Measurements from ENCODE around the gene PBX2.

Gene PBX2

GRCh38 chr6:32168350-32168749 lies 21.7 kb downstream of the PBX2 start:
- ChIA-PET POLR2A (interaction anchor here (0.6 kb wide), 1 partner anchor 338 kb away, joined by 3 read pairs; no protein-coding TSS in a partner anchor), CTCF (interaction anchor here (0.5 to 1.0 kb wide), 2 partner anchors 51 to 1494 kb away, joined by 3 read pairs; no protein-coding TSS in a partner anchor)
- TF ChIP-seq CTCF (IDR thresholded peaks at IDR 0.05; ENCODE audit: insufficient read depth, low read length, missing control alignments), result no peak
- no peak for DNase-seq (ENCODE audit: low read depth, low spot score)
- H3K4me3 ChIP-seq (ENCODE audit: low read depth, low read length), result no peak overlapping the region

GRCh38 chr6:32167761-32168262 lies 22.2 kb downstream of the PBX2 start:
- DNase-seq (ENCODE audit: low read depth, low spot score), result no peak
- POLR2A ChIA-PET, result interaction anchor here (0.6 kb wide), 1 partner anchor 337 kb away, joined by 3 read pairs; no protein-coding TSS in a partner anchor
- no peak for TF ChIP-seq CTCF (IDR thresholded peaks at IDR 0.05; ENCODE audit: insufficient read depth, low read length, missing control alignments)
- H3K4me3 ChIP-seq (ENCODE audit: low read depth, low read length), result no peak overlapping the region
- CTCF ChIA-PET, result interaction anchor here (1.1 kb wide), 1 partner anchor 51 kb away, joined by 3 read pairs; no protein-coding TSS in a partner anchor

GRCh38 chr6:32167154-32167760 lies 22.7 kb downstream of the PBX2 start:
- ChIA-PET CTCF (interaction anchor here (1.1 kb wide), 1 partner anchor 51 kb away, joined by 3 read pairs; no protein-coding TSS in a partner anchor), POLR2A (no interaction called here)
- H3K4me3 ChIP-seq (ENCODE audit: low read depth, low read length), result no peak overlapping the region
- TF ChIP-seq CTCF (IDR thresholded peaks at IDR 0.05; ENCODE audit: insufficient read depth, low read length, missing control alignments), result no peak
- DNase-seq (ENCODE audit: low read depth, low spot score), result no peak

- CTCF ChIA-PET, result interaction anchor here (1.1 kb wide), 1 partner anchor 50 kb away, joined by 3 read pairs; no protein-coding TSS in a partner anchor
- POLR2A ChIA-PET, result no interaction called here
- no peak for DNase-seq (ENCODE audit: low read depth, low spot score)
- H3K4me3 ChIP-seq (ENCODE audit: low read depth, low read length), result no peak overlapping the region
- no peak for TF ChIP-seq CTCF (IDR thresholded peaks at IDR 0.05; ENCODE audit: insufficient read depth, low read length, missing control alignments)
Measured at GRCh38 chr6:32166411-32167061, 23.5 kb downstream of the PBX2 start.

- ChIA-PET CTCF (interaction anchor here (1.5 to 3.4 kb wide), 3 partner anchors 9 to 50 kb away, joined by 5 to 24 read pairs (median 7); no protein-coding TSS in a partner anchor), POLR2A (interaction anchor here (0.7 to 1.8 kb wide), 2 partner anchors 12 to 193 kb away, joined by 3 to 4 read pairs; partner anchors contain the start of gene DXO)
- DNase-seq (ENCODE audit: low read depth, low spot score), result no peak
- H3K4me3 ChIP-seq (ENCODE audit: low read depth, low read length), result no peak within 1 kb of the TSS
- no peak for TF ChIP-seq CTCF (IDR thresholded peaks at IDR 0.05; ENCODE audit: insufficient read depth, low read length, missing control alignments)
Measured at GRCh38 chr6:32164295-32164694, 25.7 kb downstream of the PBX2 start, which contains the start of gene EGFL8. TSS of gene EGFL8 (plus strand) at chr6:32164595. CDS start at chr6:32166166, 1,571 bp downstream.
